IgD-negative memory B cell (primary cell): ENCODE measurements around the gene MIEN1. TPM values are rescaled to one million over a fixed set of nuclear protein-coding genes. Genes with fewer than 3 reads are reported as not detected.
"Not testable (repeated sequence)": the region's sequence is repeated elsewhere in the genome, so short reads cannot be mapped to it uniquely, and the experiment has no call there.

Experiments used
- H3K27ac Mint-ChIP-seq, 3 donors: one replicate each; pipeline ENCODE4 v1.8.0; 2020 to 2022; ENCODE audit warnings: mild to moderate bottlenecking in 3 of 3, mixed read lengths in 3 of 3, moderate library complexity in 1 of 3
- H3K27me3 Mint-ChIP-seq: one replicate; pipeline ENCODE4 v1.8.0; 2021; ENCODE audit warnings: mixed read lengths
- H3K36me3 Mint-ChIP-seq: one replicate; pipeline ENCODE4 v1.8.0; 2020; ENCODE audit warnings: mild to moderate bottlenecking, mixed read lengths
- H3K4me1 Mint-ChIP-seq, 3 donors: one replicate each; pipeline ENCODE4 v1.8.0; 2020 to 2022; ENCODE audit warnings: mixed read lengths in 3 of 3, mild to moderate bottlenecking in 1 of 3
- H3K4me3 Mint-ChIP-seq, 4 donors: one replicate each; pipeline ENCODE4 v1.8.0; 2020 to 2022; ENCODE audit warnings: mild to moderate bottlenecking in 4 of 4, mixed read lengths in 4 of 4, moderate library complexity in 3 of 4
- H3K9me3 Mint-ChIP-seq, 3 donors: one replicate each; pipeline ENCODE4 v1.8.0; 2020 to 2021; ENCODE audit warnings: mixed read lengths in 3 of 3, mild to moderate bottlenecking in 1 of 3
- polyA plus RNA-seq: library from polyadenylated mRNA; unstranded; fragments of 300-500 nt; fragmentation: Illumina TruSeq; gene quantifications from one replicate; pipeline ENCODE4 v1.2.3, GENCODE V29; 2021

The MIEN1 gene
- polyA plus RNA-seq, 1 donor from 2014 or later: 113 TPM

- Mint-ChIP-seq H3K27ac (no peak overlapping the region), H3K4me3 (no peak overlapping the region), H3K36me3 (peaks cover 10% of the 10 kb centered on the region), H3K4me1 (peaks cover 0 to 4% (median 2%) of the 10 kb centered on the region in 3 donors), H3K9me3 (no peaks in the 10 kb centered on the region), H3K27me3 (no peaks in the 10 kb centered on the region)
These were observed 8.2 kb downstream of the MIEN1 start for GRCh38 chr17:39722104-39722503.

GRCh38 chr17:39719563-39720355 lies 10.6 kb downstream of the MIEN1 start:
- Mint-ChIP-seq H3K9me3 (no peaks in the 10 kb centered on the region), H3K27me3 (no peaks in the 10 kb centered on the region), H3K36me3 (peaks cover 6% of the 10 kb centered on the region), H3K27ac (no peak overlapping the region), H3K4me1 (peaks cover 0 to 1% (median 0%) of the 10 kb centered on the region in 3 donors), H3K4me3 (no peak overlapping the region)

- Mint-ChIP-seq H3K27me3 (no peaks in the 10 kb centered on the region), H3K36me3 (peaks cover 5% of the 10 kb centered on the region), H3K9me3 (no peaks in the 10 kb centered on the region), H3K4me3 (no peak overlapping the region), H3K4me1 (no peaks in the 10 kb centered on the region), H3K27ac (no peak overlapping the region)
These were observed 12.7 kb downstream of the MIEN1 start for GRCh38 chr17:39717660-39718059.

GRCh38 chr17:39716879-39717536 lies 13.3 kb downstream of the MIEN1 start:
- H3K4me1 Mint-ChIP-seq: no peaks in the 10 kb centered on the region
- peak overlapping the region in 2 of 3 donors; percentile 53 to 62 for H3K27ac Mint-ChIP-seq
- H3K27me3 Mint-ChIP-seq: no peaks in the 10 kb centered on the region
- H3K9me3 Mint-ChIP-seq: no peaks in the 10 kb centered on the region
- H3K4me3 Mint-ChIP-seq: no peak overlapping the region
- H3K36me3 Mint-ChIP-seq: peaks cover 10% of the 10 kb centered on the region

- no peaks in the 10 kb centered on the region for H3K4me1 Mint-ChIP-seq
- peak overlapping the region in 1 of 3 donors; percentile 62 for H3K27ac Mint-ChIP-seq
- H3K36me3 Mint-ChIP-seq: peaks cover 10% of the 10 kb centered on the region
- H3K9me3 Mint-ChIP-seq: no peaks in the 10 kb centered on the region
- H3K27me3 Mint-ChIP-seq: no peaks in the 10 kb centered on the region
- H3K4me3 Mint-ChIP-seq: no peak overlapping the region
These were observed 14.1 kb downstream of the MIEN1 start for GRCh38 chr17:39716073-39716818.

- no peak overlapping the region for H3K27ac Mint-ChIP-seq
- H3K9me3 Mint-ChIP-seq: no peaks in the 10 kb centered on the region
- H3K27me3 Mint-ChIP-seq: no peaks in the 10 kb centered on the region
- no peaks in the 10 kb centered on the region for H3K4me1 Mint-ChIP-seq
- H3K4me3 Mint-ChIP-seq: no peak overlapping the region
- peaks cover 10% of the 10 kb centered on the region for H3K36me3 Mint-ChIP-seq
These were observed 14.8 kb downstream of the MIEN1 start for GRCh38 chr17:39715375-39716072.

GRCh38 chr17:39714234-39714633 lies 16.1 kb downstream of the MIEN1 start:
- Mint-ChIP-seq H3K36me3 (peaks cover 9% of the 10 kb centered on the region), H3K27ac (no peak overlapping the region), H3K4me1 (peaks cover 0 to 4% (median 1%) of the 10 kb centered on the region in 3 donors), H3K4me3 (no peak overlapping the region), H3K9me3 (no peaks in the 10 kb centered on the region), H3K27me3 (no peaks in the 10 kb centered on the region)

GRCh38 chr17:39711851-39712250 lies 18.5 kb downstream of the MIEN1 start:
- Mint-ChIP-seq H3K27ac (no peak overlapping the region), H3K27me3 (no peaks in the 10 kb centered on the region), H3K4me3 (no peak overlapping the region), H3K36me3 (peaks cover 9% of the 10 kb centered on the region), H3K9me3 (no peaks in the 10 kb centered on the region), H3K4me1 (peaks cover 5 to 13% (median 5%) of the 10 kb centered on the region in 3 donors)

GRCh38 chr17:39711071-39711470 lies 19.3 kb downstream of the MIEN1 start:
- not testable (repeated sequence) for H3K9me3 Mint-ChIP-seq, H3K27ac Mint-ChIP-seq, H3K36me3 Mint-ChIP-seq, H3K4me3 Mint-ChIP-seq, H3K27me3 Mint-ChIP-seq
- peaks cover 6 to 15% (median 6%) of the 10 kb centered on the region in 3 donors for H3K4me1 Mint-ChIP-seq

- H3K9me3 Mint-ChIP-seq: no peaks in the 10 kb centered on the region
- H3K36me3 Mint-ChIP-seq: peaks cover 9% of the 10 kb centered on the region
These were observed 20.1 kb downstream of the MIEN1 start for GRCh38 chr17:39709998-39710964.

GRCh38 chr17:39709319-39709997 lies 20.9 kb downstream of the MIEN1 start:
- Mint-ChIP-seq H3K36me3 (peaks cover 9% of the 10 kb centered on the region), H3K27me3 (no peaks in the 10 kb centered on the region), H3K27ac (no peak overlapping the region), H3K9me3 (no peaks in the 10 kb centered on the region), H3K4me1 (peaks cover 6 to 15% (median 7%) of the 10 kb centered on the region in 3 donors), H3K4me3 (peak overlapping the region in 1 of 4 donors; percentile 67)

More at GRCh38 chr17:39709998-39710964, 20.1 kb downstream of the MIEN1 start:
- Mint-ChIP-seq H3K4me1 (peaks cover 6 to 15% (median 6%) of the 10 kb centered on the region in 3 donors), H3K27ac (no peak overlapping the region), H3K27me3 (no peaks in the 10 kb centered on the region), H3K4me3 (no peak overlapping the region)

- Mint-ChIP-seq H3K4me3 (no peak overlapping the region), H3K36me3 (peaks cover 2% of the 10 kb centered on the region), H3K4me1 (peaks cover 8 to 21% (median 11%) of the 10 kb centered on the region in 3 donors)
These were observed 23.4 kb downstream of the MIEN1 start for GRCh38 chr17:39706921-39707337.

GRCh38 chr17:39706383-39706782 lies 23.9 kb downstream of the MIEN1 start:
- peaks cover 8 to 21% (median 11%) of the 10 kb centered on the region in 3 donors for H3K4me1 Mint-ChIP-seq
- H3K36me3 Mint-ChIP-seq: peaks cover 2% of the 10 kb centered on the region
- H3K9me3 Mint-ChIP-seq: no peaks in the 10 kb centered on the region
- no peak overlapping the region for H3K27ac Mint-ChIP-seq
- H3K4me3 Mint-ChIP-seq: no peak overlapping the region
- peaks cover 7% of the 10 kb centered on the region for H3K27me3 Mint-ChIP-seq

More at GRCh38 chr17:39706921-39707337, 23.4 kb downstream of the MIEN1 start:
- H3K27me3 Mint-ChIP-seq: peaks cover 4% of the 10 kb centered on the region
- H3K9me3 Mint-ChIP-seq: no peaks in the 10 kb centered on the region
- H3K27ac Mint-ChIP-seq: no peak overlapping the region
